Stimulated activated CD8-positive, alpha-beta memory T cell treated with anti-CD3 and anti-CD28 coated beads, Interleukin-4, amount 100 ng/mL, for 48 hours (primary cell): Measurements from ENCODE around the gene RMDN2.
"Not testable (repeated sequence)": the region's sequence is repeated elsewhere in the genome, so short reads cannot be mapped to it uniquely, and the experiment has no call there.

Experiments
- DNase-seq: peaks from one replicate; pipeline ENCODE4 v3.0.0-alpha.2; 2020

The RMDN2 gene

GRCh38 chr2:37937568-37937967, 12.5 kb downstream of the RMDN2 start:
- DNase-seq = not testable (repeated sequence)

- not testable (repeated sequence) for DNase-seq
These were observed 16.2 kb downstream of the RMDN2 start for GRCh38 chr2:37941267-37941666.

- DNase-seq = no peak
These were observed 19.2 kb downstream of the RMDN2 start for GRCh38 chr2:37944268-37944667.

DNA sequence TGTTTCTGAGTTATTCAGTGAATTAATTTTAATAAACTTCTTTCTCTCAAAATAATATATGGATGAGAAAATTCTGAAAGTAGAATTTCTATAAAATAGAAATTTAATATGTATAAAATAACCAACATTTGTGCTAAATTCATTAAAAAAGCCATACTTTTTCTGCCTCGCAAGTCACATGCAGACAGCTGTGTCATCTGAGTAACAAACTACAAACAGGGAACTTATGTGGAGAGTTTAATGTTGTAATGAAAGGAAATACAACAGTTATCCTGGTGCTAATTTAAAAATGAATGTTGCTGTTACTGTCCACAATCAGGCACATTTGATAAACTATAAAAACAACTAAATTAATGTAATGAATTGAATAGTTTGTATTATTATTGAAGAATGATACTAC, 22.2 kb downstream of the RMDN2 start:
- DNase-seq = no peak

DNA sequence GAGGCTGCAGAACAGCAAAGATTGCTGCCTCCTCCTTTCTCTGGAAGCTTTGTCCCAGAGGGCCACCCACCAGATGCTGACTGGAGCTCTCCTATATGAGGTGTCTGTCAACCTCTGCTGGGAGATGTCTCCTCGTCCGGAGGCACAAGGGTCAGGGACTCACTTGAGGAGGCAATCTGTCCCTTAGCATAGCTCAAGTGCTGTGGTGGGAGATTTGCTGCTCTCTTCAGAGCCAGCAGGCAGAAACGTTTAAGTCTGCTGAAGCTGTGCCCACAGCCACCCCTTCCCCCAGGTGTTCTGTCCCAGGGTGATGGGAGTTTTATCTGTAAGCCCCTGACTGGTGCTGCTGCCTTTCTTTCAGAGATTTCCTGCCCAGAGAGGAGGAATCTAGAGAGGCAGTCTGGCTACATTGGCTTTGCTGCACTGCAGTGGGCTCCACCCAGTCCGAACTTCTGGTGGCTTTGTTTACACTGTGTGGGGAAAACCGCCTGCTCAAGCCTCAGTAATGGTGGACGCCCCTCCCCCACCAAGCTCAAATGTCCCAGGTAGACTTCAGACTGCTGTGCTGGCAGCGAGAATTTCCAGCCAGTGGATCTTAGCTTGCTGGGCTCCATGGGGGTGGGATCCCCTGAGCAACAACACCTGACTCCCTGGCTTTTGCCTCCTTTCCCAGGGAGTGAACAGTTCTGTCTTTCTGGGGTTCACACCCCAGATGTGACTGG, 37.1 kb downstream of the RMDN2 start:
- not testable (repeated sequence) for DNase-seq

DNA sequence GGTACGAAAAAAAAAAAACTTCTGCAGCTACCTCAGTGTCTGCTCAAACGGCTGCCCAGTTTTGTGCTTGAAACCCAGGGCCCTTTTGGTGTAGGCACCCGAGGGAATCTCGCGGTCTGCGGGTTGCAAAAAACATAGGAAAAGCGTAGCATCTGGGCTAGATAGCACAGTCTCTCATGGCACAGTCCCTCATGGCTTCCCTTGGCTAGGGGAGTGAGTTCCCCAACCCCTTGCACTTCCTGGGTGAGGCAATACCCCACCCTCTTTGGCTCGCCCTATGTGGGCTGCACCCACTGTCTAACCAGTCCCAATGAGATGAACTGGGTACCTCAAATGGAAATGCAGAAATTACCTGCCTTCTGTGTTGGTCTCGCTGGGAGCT, 37.6 kb downstream of the RMDN2 start:
- DNase-seq = not testable (repeated sequence)

GRCh38 chr2:37963901-37964300, 38.8 kb downstream of the RMDN2 start:
- not testable (repeated sequence) for DNase-seq

GRCh38 chr2:37966326-37966725, 41.2 kb downstream of the RMDN2 start:
- DNase-seq = no peak

- no peak for DNase-seq
These were observed 44.6 kb downstream of the RMDN2 start for GRCh38 chr2:37969731-37970130.

- no peak for DNase-seq
These were observed 46.9 kb downstream of the RMDN2 start for GRCh38 chr2:37971971-37972370.

GRCh38 chr2:37973615-37974353, 48.7 kb downstream of the RMDN2 start:
- DNase-seq = no peak

GRCh38 chr2:37975808-37976207, 50.7 kb downstream of the RMDN2 start:
- DNase-seq = no peak

GRCh38 chr2:37976411-37976810, 51.3 kb downstream of the RMDN2 start:
- DNase-seq = no peak

- peak; percentile 78 for DNase-seq
These were observed 57.1 kb downstream of the RMDN2 start for GRCh38 chr2:37982147-37982582.

DNA sequence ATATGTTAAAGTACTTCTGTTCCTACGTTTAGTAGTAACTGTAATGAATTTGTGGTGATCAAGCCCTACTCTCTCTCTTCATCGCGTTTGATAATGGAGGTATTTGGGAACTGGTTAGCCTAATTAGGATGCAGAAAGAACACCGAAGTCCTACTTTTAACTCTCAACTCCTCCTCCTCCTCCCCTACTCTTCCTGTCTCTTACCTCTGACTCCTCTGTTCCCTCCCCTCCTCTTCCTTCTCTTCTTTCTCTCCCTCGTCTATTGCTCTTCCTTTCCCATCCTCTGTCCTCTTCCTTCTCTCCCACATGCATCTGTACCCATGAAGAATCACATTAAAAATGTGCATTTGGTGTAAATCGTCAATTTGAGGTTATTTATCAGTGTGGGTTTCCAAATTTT, 57.8 kb downstream of the RMDN2 start:
- no peak for DNase-seq

GRCh38 chr2:37983719-37984118, 58.6 kb downstream of the RMDN2 start:
- DNase-seq = no peak

- no peak for DNase-seq
These were observed 59.1 kb downstream of the RMDN2 start for GRCh38 chr2:37984176-37984575.

DNA sequence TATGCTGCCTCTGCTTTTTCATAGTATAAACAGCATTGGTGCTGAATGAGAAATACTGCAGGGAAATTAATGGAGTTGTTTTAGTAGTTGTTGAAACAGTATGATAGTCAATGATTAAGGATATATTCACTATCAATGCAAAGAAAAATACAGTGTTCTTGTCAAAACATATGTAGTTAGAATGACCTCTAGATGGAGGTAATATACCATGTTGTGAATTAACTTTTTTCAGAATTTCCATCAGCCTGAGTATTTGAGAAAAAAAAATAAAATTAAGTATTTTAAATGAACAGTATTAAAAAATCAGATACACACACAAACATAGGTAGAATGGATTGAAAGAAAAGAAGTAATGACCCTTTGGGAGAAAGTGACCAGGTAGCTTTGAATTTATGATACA, 59.5 kb downstream of the RMDN2 start:
- no peak for DNase-seq

- no peak for DNase-seq
These were observed 60.2 kb downstream of the RMDN2 start for GRCh38 chr2:37985333-37985732.

DNA sequence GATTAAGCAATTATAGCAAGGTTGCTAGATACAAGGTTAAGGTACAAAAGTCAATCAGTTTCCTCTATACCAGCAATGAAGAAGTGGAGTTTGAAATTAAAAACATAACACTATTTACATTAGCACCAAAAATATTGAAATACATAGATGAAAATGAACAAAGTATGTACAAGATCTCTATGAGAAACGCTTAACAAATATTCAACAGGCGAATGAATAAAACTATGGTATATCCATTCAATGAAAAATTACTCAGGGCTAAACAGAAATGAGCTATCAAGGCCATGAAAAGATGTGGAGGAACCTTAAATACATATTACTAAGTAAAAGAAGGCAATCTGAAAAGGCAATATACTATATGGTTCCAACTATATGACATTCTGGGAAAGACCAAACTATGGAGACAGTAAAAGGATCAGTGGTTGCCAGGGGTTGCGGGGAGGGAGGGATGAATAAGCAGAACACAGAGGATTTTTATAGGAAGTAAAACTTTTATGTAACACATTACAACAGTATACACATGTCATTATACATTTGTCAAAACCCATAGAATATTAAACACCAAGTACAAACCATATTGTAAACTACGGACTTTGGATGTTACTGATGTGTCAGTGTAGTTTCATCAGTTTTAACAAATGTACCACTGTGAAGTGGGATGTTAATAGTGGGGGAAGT, 62.1 kb downstream of the RMDN2 start:
- no peak for DNase-seq

DNA sequence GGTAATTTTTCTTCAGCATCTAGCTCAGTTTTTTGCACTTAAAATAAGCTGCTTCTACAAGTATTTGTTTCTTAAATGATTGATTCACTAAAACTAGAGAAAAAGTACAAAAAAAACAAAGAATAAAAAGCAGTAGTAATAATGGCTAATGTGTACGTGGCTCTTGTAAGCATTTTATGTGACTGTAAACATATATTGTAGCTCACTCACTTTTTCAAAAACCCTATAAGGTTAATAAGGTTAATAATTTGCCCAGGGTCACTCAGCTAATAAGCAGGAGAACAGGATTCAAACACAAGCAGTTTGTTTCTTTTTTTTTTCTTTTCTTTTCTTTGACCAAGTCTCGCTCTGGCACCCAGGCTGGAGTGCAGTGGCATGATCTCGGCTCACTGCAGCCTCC, 67.5 kb downstream of the RMDN2 start:
- no peak for DNase-seq

GRCh38 chr2:37993143-37993542, 68.1 kb downstream of the RMDN2 start:
- DNase-seq = no peak

DNA sequence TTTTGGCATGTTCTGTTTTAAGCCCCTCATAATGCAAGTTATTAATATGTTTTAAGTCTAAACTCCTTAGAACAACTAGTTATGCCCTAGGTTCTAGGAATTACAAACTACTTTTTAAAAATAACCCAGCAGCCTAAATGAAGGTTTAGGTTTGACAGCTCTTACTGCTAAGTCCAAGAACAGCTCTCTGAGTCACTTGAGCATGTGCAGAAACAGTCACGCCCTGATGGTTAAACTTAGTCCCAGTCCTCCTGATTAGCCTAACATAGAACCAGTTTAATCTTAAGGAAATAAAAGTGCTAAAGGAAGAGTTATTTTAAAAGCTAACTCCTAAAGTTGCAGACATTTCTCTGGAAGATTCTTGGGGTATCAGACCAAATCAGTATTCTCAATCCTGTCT, 72.5 kb downstream of the RMDN2 start:
- DNase-seq = no peak
